GM12878 (cell line): ENCODE measurements around the gene HOGA1. TPM values are rescaled to one million over a fixed set of nuclear protein-coding genes. Genes with fewer than 3 reads are reported as not detected.

Experiments used
- ATAC-seq: fragments of 200-7000 bp; cut with Tn5 transposase; 3 replicates; pipeline ENCODE4 v1.9.1; 2020; ENCODE audit warnings: mild to moderate bottlenecking, moderate library complexity
- BruUV-seq: library from RNA; stranded (reverse); fragments of 400-500 nt; replicated peaks from 2 replicates; lab custom pipeline; 2021; lab: Mats Ljungman, UMichigan
- CTCF ChIA-PET: fragments of 300-600 bp; sonication (Branson Sonifier 250); formaldehyde crosslinking; extraction: SDS; loops from one replicate; lab custom pipeline; 2021; ENCODE audit warnings: inconsistent platforms; lab: Yijun Ruan, JAX
- POLR2A ChIA-PET: fragments of 350-600 bp; formaldehyde crosslinking; extraction: SDS; loops from one replicate; lab custom pipeline; 2021; ENCODE audit warnings: inconsistent platforms; lab: Charles Lee
- RAD21 ChIA-PET: fragments of 300-600 bp; sonication (Branson Sonifier 250); formaldehyde crosslinking; loops from one replicate; lab custom pipeline; 2023; ENCODE audit warnings: antibody characterized with exemption; ENCODE audit not compliant: unreplicated experiment; lab: Charles Lee
- SMC1A ChIA-PET: fragments of 300-600 bp; sonication (Branson Sonifier 250); formaldehyde crosslinking; loops from one replicate; lab custom pipeline; 2023; ENCODE audit not compliant: unreplicated experiment, uncharacterized antibody; lab: Charles Lee
- DNase-seq: peaks from one replicate; pipeline ENCODE4 v3.0.0-alpha.2; 2011; ENCODE audit warnings: low read depth, low spot score
- FAIRE-seq: peaks from 3 replicates; lab custom pipeline; 2011; peaks lifted over from hg19 to GRCh38; lab: Jason Lieb, UNC
- H2AFZ ChIP-seq: 2 replicates; pipeline ENCODE4 v1.6.0; 2011; ENCODE audit warnings: low read depth, low read length, control low read depth; ENCODE audit not compliant: control insufficient read depth
- H3K27ac ChIP-seq: 2 replicates; pipeline ENCODE4 v1.5.1; 2011; ENCODE audit warnings: control low read depth; ENCODE audit not compliant: control insufficient read depth, insufficient read depth
- H3K27me3 ChIP-seq, 2 experiments: replicated peaks in 1 of 2; 2 replicates each; pipeline versions ENCODE4 v1.6.0 to v1.6.1; 2011; ENCODE audit warnings: low read length in 1 of 2; ENCODE audit not compliant: control insufficient read depth in 2 of 2, insufficient read depth in 2 of 2
- H3K36me3 ChIP-seq, 2 experiments: 2 replicates each; pipeline ENCODE4 v1.5.1; 2011; ENCODE audit warnings: low read length in 1 of 2; ENCODE audit not compliant: control insufficient read depth in 2 of 2, insufficient read depth in 2 of 2
- H3K4me1 ChIP-seq: 2 replicates; pipeline ENCODE4 v1.6.1; 2011; ENCODE audit warnings: mild to moderate bottlenecking, low read length, moderate library complexity, mixed read lengths; ENCODE audit not compliant: control insufficient read depth, insufficient read depth
- H3K4me2 ChIP-seq: 2 replicates; pipeline ENCODE4 v1.6.0; 2011; ENCODE audit warnings: control low read depth; ENCODE audit not compliant: control insufficient read depth, insufficient read depth
- H3K4me3 ChIP-seq: fragments of 200-600 bp; sonication (generic); 2 replicates; pipeline ENCODE4 v1.5.1; 2016
- H3K79me2 ChIP-seq: 2 replicates; pipeline ENCODE4 v1.6.0; 2011; ENCODE audit warnings: low read length; ENCODE audit not compliant: control insufficient read depth, insufficient read depth
- H3K9ac ChIP-seq: 2 replicates; pipeline ENCODE4 v1.8.0; 2011; ENCODE audit warnings: low read length, control low read depth, mixed read lengths; ENCODE audit not compliant: control insufficient read depth, insufficient read depth
- H3K9me3 ChIP-seq: replicated peaks from 3 replicates; pipeline ENCODE4 v1.5.1; 2011; ENCODE audit warnings: mild to moderate bottlenecking, low read length; ENCODE audit not compliant: control insufficient read depth, insufficient read depth
- H4K20me1 ChIP-seq: 2 replicates; pipeline ENCODE4 v1.6.0; 2011; ENCODE audit not compliant: control insufficient read depth, insufficient read depth
- CEBPZ ChIP-seq: fragments of 150-350 bp; IDR thresholded peaks from 2 replicates; pipeline ENCODE4 v1.6.1; 2016; ENCODE audit warnings: low read depth, low read length
- CUX1 ChIP-seq: IDR thresholded peaks from 2 replicates; pipeline ENCODE4 v1.6.1; 2012; ENCODE audit warnings: improper control_type of control experiment, low read depth, low read length; ENCODE audit not compliant: insufficient replicate concordance
- KAT2A ChIP-seq: conservative IDR thresholded peaks from 2 replicates; pipeline ENCODE4 v1.6.1; 2011; ENCODE audit warnings: low read depth, low read length; ENCODE audit not compliant: control insufficient read depth
- MEF2B ChIP-seq: fragments of 450-650 bp; IDR thresholded peaks from 2 replicates; pipeline ENCODE4 v1.6.1; 2018; ENCODE audit warnings: mild to moderate bottlenecking, moderate library complexity; ENCODE audit not compliant: partially characterized antibody, poor library complexity, severe bottlenecking
- NFIC ChIP-seq: IDR thresholded peaks from 2 replicates; pipeline ENCODE4 v1.6.1; 2012; ENCODE audit warnings: low read depth, mild to moderate bottlenecking, inconsistent platforms, low read length, moderate library complexity
- NFYB ChIP-seq: IDR thresholded peaks from 2 replicates; pipeline ENCODE4 v1.6.1; 2011; ENCODE audit warnings: low read depth, mild to moderate bottlenecking, low read length, improper control_type of control experiment, moderate library complexity; ENCODE audit not compliant: insufficient read depth
- POLR2AphosphoS2 ChIP-seq: IDR thresholded peaks from 2 replicates; pipeline ENCODE4 v1.6.1; 2011; ENCODE audit warnings: low read depth, mild to moderate bottlenecking, low read length, improper control_type of control experiment, moderate library complexity
- SMAD1 ChIP-seq: fragments of 450-650 bp; IDR thresholded peaks from 2 replicates; pipeline ENCODE4 v1.6.1; 2018; ENCODE audit warnings: mild to moderate bottlenecking, low read depth; ENCODE audit not compliant: partially characterized antibody
- SMARCA5 ChIP-seq: fragments of 450-650 bp; IDR thresholded peaks from 2 replicates; pipeline ENCODE4 v1.6.1; 2017; ENCODE audit warnings: mild to moderate bottlenecking
- ZBTB33 ChIP-seq: fragments of 450-650 bp; IDR thresholded peaks from 2 replicates; pipeline ENCODE4 v1.6.1; 2017; ENCODE audit warnings: mild to moderate bottlenecking
- WGBS: methylation state at CpG from one replicate; pipeline ENCODE4 v1.1.6; 2016; ENCODE audit warnings: low lambda C conversion rate; ENCODE audit not compliant: insufficient replicate concordance, insufficient coverage; ENCODE audit errors: missing lambda C conversion rate; 5-methylcytosine and 5-hydroxymethylcytosine counted together
- in situ Hi-C: fragments of 300-500 bp; cut with MboI; formaldehyde crosslinking; loops from 9 replicates; pipeline ENCODE4 v1.14.3; 2018; ENCODE audit warnings: mixed read lengths
- intact Hi-C: fragments of 100-400 bp; cut with micrococcal nuclease; formaldehyde crosslinking; loops from one replicate; pipeline ENCODE4 v1.14.2; 2022; ENCODE audit not compliant: unreplicated experiment
- polyA plus RNA-seq, 11 experiments: library from polyadenylated mRNA; depleted of rRNA in 4 of 11; unstranded in 6 of 11; stranded (reverse) in 5 of 11; fragments of >200 nt; fragmentation: Nextera tagmentation in 4 of 11; fragmentation: Illumina TruSeq in 1 of 11; extraction: Ambion mirVana in 4 of 11; extraction: Trizol in 1 of 11; gene quantifications; 1 replicate in 1 of 11; 2 replicates in 10 of 11; pipeline versions ENCODE4 v1.2.1 to v1.2.3, GENCODE V29; 2011 to 2016; ENCODE audit warnings: inconsistent platforms in 2 of 11, missing spikeins in 2 of 11, low read depth in 1 of 11
- total RNA-seq, 4 experiments: library from RNA; depleted of rRNA in 3 of 4; stranded (reverse); fragments of >200 nt in 3 of 4; fragmentation: Illumina TruSeq in 1 of 4; extraction: Trizol in 1 of 4; gene quantifications; 2 replicates each; pipeline versions ENCODE4 v1.2.1 to v1.2.3, GENCODE V29; 2013 to 2021

Gene HOGA1
- total and polyA plus RNA-seq, 10 of the 15 experiments (the other 5 are each of a cell fraction or from before 2014, with no cell fraction given) = 0.01 to 0.19 (median 0.06) TPM; not detected in 6

- Histone ChIP-seq H3K4me3 (no peak overlapping the region), H4K20me1 (no peaks in the 10 kb centered on the region), H3K36me3 (no peaks in the 10 kb centered on the region), H3K4me2 (no peak overlapping the region), H3K79me2 (no peaks in the 10 kb centered on the region), H3K9ac (no peak overlapping the region), H3K27ac (no peak overlapping the region), H3K9me3 (no peaks in the 10 kb centered on the region), H3K27me3 (no peaks in the 10 kb centered on the region), H2AFZ (no peak overlapping the region), H3K4me1 (no peaks in the 10 kb centered on the region)
- no peak for ATAC-seq
- CTCF ChIA-PET = interaction anchor here (0.6 to 3.9 kb wide), 18 partner anchors 12 to 370 kb away, joined by 3 to 29 read pairs (median 8); partner anchors contain the start of genes AVPI1 and HOGA1
- SMC1A ChIA-PET = interaction anchor here (0.9 to 1.9 kb wide), 5 partner anchors 11 to 76 kb away, joined by 3 to 9 read pairs (median 4); no protein-coding TSS in a partner anchor
- FAIRE-seq = no peak
- no TSS peak for BruUV-seq
- intact Hi-C loops (no loop called here), in situ Hi-C loops (no loop called here)
- RAD21 ChIA-PET = interaction anchor here (0.8 to 2.3 kb wide), 8 partner anchors 15 to 130 kb away, joined by 3 to 8 read pairs (median 4); partner anchors contain the start of gene AVPI1
- POLR2A ChIA-PET = no interaction called here
- WGBS = 41% methylated on average over 5 of the region's 5 CpGs
- DNase-seq = no peak
- TF ChIP-seq NFYB (no peak), MEF2B (no peak), KAT2A (no peak), CEBPZ (no peak), CUX1 (no peak), SMARCA5 (no peak), POLR2AphosphoS2 (no peak), SMAD1 (no peak), NFIC (no peak), ZBTB33 (no peak)
Observed at GRCh38 chr10:97570789-97571471, 13.3 kb upstream of the HOGA1 start.
